Measurements from ENCODE around the gene MVP. TPM values are rescaled to one million over a fixed set of nuclear protein-coding genes. Genes with fewer than 3 reads are reported as not detected.
A peak's percentile ranks its signal among the peaks of the same experiment; 100 is the strongest.

Gene MVP
- total RNA-seq, 1 donor from 2014 or later, result 2.4 TPM

GRCh38 chr16:29824589-29825144, 4.4 kb downstream of the MVP start:
- H3F3A ChIP-seq (ENCODE audit: low read depth), result peaks cover 43% of the 10 kb centered on the region
- Mint-ChIP-seq H3K27ac (peak overlapping the region; percentile 43), H3K27me3 (ENCODE audit: insufficient read depth, low read depth) (peaks cover 11% of the 10 kb centered on the region), H3K9me3 (no peaks in the 10 kb centered on the region), H3K36me3 (no peaks in the 10 kb centered on the region), H3K4me3 (no peak overlapping the region), H3K4me1 (peaks cover 26% of the 10 kb centered on the region)
- no peaks in the 10 kb centered on the region for H3K27me3 ChIP-seq
- no peak for DNase-seq (ENCODE audit: low spot score)
- H3K79me2 ChIP-seq (ENCODE audit: low read depth), result no peaks in the 10 kb centered on the region
- no peak overlapping the region for H3K4me2 ChIP-seq
- H4K20me1 ChIP-seq (ENCODE audit: low read depth), result peaks cover 10% of the 10 kb centered on the region
- H3K36me3 ChIP-seq, result no peaks in the 10 kb centered on the region
- H3K9ac ChIP-seq, result no peak overlapping the region
- no peak overlapping the region for H3K4me3 ChIP-seq
- peaks cover 14% of the 10 kb centered on the region for H3K4me1 ChIP-seq
- no peaks in the 10 kb centered on the region for H3K9me3 ChIP-seq (ENCODE audit: low read depth)
- H3K27ac ChIP-seq, result peak overlapping the region; percentile 5
- TF ChIP-seq, protein P1, sequence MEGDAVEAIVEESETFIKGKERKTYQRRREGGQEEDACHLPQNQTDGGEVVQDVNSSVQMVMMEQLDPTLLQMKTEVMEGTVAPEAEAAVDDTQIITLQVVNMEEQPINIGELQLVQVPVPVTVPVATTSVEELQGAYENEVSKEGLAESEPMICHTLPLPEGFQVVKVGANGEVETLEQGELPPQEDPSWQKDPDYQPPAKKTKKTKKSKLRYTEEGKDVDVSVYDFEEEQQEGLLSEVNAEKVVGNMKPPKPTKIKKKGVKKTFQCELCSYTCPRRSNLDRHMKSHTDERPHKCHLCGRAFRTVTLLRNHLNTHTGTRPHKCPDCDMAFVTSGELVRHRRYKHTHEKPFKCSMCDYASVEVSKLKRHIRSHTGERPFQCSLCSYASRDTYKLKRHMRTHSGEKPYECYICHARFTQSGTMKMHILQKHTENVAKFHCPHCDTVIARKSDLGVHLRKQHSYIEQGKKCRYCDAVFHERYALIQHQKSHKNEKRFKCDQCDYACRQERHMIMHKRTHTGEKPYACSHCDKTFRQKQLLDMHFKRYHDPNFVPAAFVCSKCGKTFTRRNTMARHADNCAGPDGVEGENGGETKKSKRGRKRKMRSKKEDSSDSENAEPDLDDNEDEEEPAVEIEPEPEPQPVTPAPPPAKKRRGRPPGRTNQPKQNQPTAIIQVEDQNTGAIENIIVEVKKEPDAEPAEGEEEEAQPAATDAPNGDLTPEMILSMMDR (IDR thresholded peaks at IDR 0.05), result no peak
- TF ChIP-seq EZH2 (IDR thresholded peaks at IDR 0.05) (no peak), EZH2phosphoT487 (IDR thresholded peaks at IDR 0.05) (no peak)
- no peak overlapping the region for H2AFZ ChIP-seq (replicated peaks)

DNA sequence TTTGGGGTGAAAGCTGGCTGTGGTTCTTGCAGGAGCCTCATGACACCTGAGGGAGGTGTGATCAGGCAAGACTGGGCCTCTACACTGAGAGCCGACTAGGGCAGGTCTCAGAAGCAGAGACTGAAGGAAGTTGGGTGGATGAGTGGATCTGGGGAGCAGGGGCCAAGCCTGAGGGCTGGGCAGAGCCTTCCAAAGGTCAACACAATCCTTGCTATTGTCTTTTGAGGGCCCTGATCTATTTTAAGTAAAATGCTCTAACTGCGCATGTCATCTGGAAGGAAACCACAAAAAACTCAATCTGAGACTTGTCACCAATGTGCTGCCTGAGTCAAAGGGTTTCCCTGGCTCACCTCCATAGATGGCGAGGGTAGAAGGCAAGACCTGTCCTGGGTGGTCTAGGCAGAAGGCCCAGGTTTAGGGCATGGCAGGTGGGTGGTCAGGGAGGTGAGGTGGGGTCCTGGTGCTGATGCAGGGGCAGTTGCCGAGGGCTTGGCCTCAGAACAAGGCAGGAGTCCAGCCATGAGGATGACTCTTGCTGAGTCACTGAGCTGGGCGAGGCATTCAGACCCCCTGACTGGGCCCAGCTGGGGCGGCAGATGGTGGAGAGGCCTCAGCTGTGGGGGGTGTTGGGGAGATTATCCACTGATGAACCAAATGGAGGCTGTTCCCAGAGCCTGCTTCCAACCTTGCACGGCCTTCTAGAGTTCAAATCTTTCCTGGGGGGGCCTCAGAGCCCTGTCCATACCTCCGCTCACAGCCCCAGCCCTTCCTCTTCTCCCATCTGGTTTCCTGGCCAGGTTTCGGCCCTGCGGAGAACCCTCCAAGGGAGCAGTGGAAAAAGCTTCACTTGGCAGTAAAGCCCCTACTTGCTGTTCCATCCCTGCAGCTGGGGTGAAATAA, 5.1 kb downstream of the MVP start:
- Histone ChIP-seq H3K9ac (no peak overlapping the region), H3K79me2 (ENCODE audit: low read depth) (no peaks in the 10 kb centered on the region), H3K27ac (peak overlapping the region; percentile 8), H3K36me3 (no peaks in the 10 kb centered on the region), H3K4me3 (no peak overlapping the region), H3K27me3 (no peaks in the 10 kb centered on the region), H4K20me1 (ENCODE audit: low read depth) (peaks cover 3% of the 10 kb centered on the region), H3F3A (ENCODE audit: low read depth) (peaks cover 43% of the 10 kb centered on the region), H2AFZ (replicated peaks) (no peak overlapping the region), H3K4me2 (no peak overlapping the region), H3K9me3 (ENCODE audit: low read depth) (no peaks in the 10 kb centered on the region), H3K4me1 (peaks cover 14% of the 10 kb centered on the region)
- Mint-ChIP-seq H3K4me3 (no peak overlapping the region), H3K4me1 (peaks cover 21% of the 10 kb centered on the region), H3K27me3 (ENCODE audit: insufficient read depth, low read depth) (peaks cover 12% of the 10 kb centered on the region), H3K9me3 (no peaks in the 10 kb centered on the region), H3K36me3 (no peaks in the 10 kb centered on the region), H3K27ac (peak overlapping the region; percentile 43)
- peak; percentile 41 for DNase-seq (ENCODE audit: low spot score)
- TF ChIP-seq, protein P1 (IDR thresholded peaks at IDR 0.05), result no peak
- TF ChIP-seq EZH2 (IDR thresholded peaks at IDR 0.05), result no peak
- no peak for TF ChIP-seq EZH2phosphoT487 (IDR thresholded peaks at IDR 0.05)

DNA sequence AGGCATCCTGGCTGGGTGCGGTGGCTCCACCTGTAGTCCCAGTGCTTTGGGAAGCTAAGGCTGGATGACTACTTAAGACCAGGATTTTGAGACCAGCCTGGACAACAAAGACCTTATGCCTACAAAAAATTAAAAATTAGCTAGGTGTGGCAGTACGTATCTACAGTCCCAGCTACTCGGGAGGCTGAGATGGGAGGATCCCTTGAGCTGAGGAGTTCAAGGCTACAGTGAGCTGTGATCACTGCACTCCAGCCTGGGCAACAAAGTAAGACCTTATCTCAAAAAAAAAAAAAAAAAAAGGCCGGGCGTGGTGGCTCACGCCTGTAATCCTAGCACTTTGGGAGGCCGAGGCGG, 6.1 kb downstream of the MVP start:
- no peak overlapping the region for H3K27ac ChIP-seq
- DNase-seq (ENCODE audit: low spot score), result no peak
- H3K27me3 Mint-ChIP-seq (ENCODE audit: insufficient read depth, low read depth), result peaks cover 12% of the 10 kb centered on the region
- no peaks in the 10 kb centered on the region for H3K27me3 ChIP-seq
- H3K4me1 ChIP-seq, result peaks cover 14% of the 10 kb centered on the region
- H2AFZ ChIP-seq (replicated peaks), result no peak overlapping the region
- peaks cover 35% of the 10 kb centered on the region for H3F3A ChIP-seq (ENCODE audit: low read depth)
- H3K4me2 ChIP-seq, result no peak overlapping the region
- H3K36me3 Mint-ChIP-seq, result no peaks in the 10 kb centered on the region
- no peaks in the 10 kb centered on the region for H3K9me3 ChIP-seq (ENCODE audit: low read depth)
- TF ChIP-seq EZH2phosphoT487 (IDR thresholded peaks at IDR 0.05) (no peak), EZH2 (IDR thresholded peaks at IDR 0.05) (no peak)
- TF ChIP-seq, protein P1 (IDR thresholded peaks at IDR 0.05), result no peak
- H4K20me1 ChIP-seq (ENCODE audit: low read depth), result no peaks in the 10 kb centered on the region
- H3K4me3 Mint-ChIP-seq, result no peak overlapping the region
- H3K4me3 ChIP-seq, result no peak overlapping the region
- peaks cover 16% of the 10 kb centered on the region for H3K4me1 Mint-ChIP-seq
- H3K79me2 ChIP-seq (ENCODE audit: low read depth), result no peaks in the 10 kb centered on the region
- no peak overlapping the region for H3K9ac ChIP-seq
- no peaks in the 10 kb centered on the region for H3K9me3 Mint-ChIP-seq
- no peak overlapping the region for H3K27ac Mint-ChIP-seq
- no peaks in the 10 kb centered on the region for H3K36me3 ChIP-seq
